PC-3 (cell line): ENCODE measurements around the gene BCL6. TPM values are rescaled to one million over a fixed set of nuclear protein-coding genes. Genes with fewer than 3 reads are reported as not detected.
A peak's percentile ranks its signal among the peaks of the same experiment; 100 is the strongest.

ENCODE experiments used
- ATAC-seq: fragments of 200-7000 bp; cut with Tn5 transposase; 2 replicates; pipeline ENCODE4 v1.9.1; 2020; ENCODE audit warnings: mild to moderate bottlenecking, moderate library complexity
- BruUV-seq: library from RNA; stranded (reverse); fragments of 400-500 nt; replicated peaks from 2 replicates; lab custom pipeline; 2021; lab: Mats Ljungman, UMichigan
- CTCF ChIA-PET: fragments of 300-600 bp; sonication (Branson Sonifier 250); formaldehyde crosslinking; loops from one replicate; lab custom pipeline; 2022; ENCODE audit warnings: antibody characterized with exemption; lab: Charles Lee
- POLR2A ChIA-PET: fragments of 300-600 bp; sonication (Branson Sonifier 250); formaldehyde crosslinking; loops from one replicate; lab custom pipeline; 2022; ENCODE audit warnings: antibody characterized with exemption; ENCODE audit not compliant: unreplicated experiment; lab: Charles Lee
- DNase-seq: peaks from one replicate; pipeline ENCODE4 v3.0.0-alpha.2; 2015
- H2AFZ ChIP-seq: fragments of 300-600 bp; sonication (generic); 2 replicates; pipeline ENCODE4 v1.6.0; 2016; ENCODE audit warnings: antibody characterized with exemption, low read length
- H3F3A ChIP-seq: fragments of 300-600 bp; sonication (generic); one replicate; pipeline ENCODE4 v1.6.0; 2017; ENCODE audit warnings: antibody characterized with exemption, low read length, control low read depth, mild to moderate bottlenecking; ENCODE audit not compliant: unreplicated experiment
- H3K27ac ChIP-seq: fragments of 300-600 bp; sonication (generic); 2 replicates; pipeline ENCODE4 v1.5.1; 2016; ENCODE audit warnings: mild to moderate bottlenecking, low read length
- H3K27me3 ChIP-seq: fragments of 300-600 bp; sonication (generic); 2 replicates; pipeline ENCODE4 v1.6.1; 2016; ENCODE audit warnings: low read length, mixed read lengths
- H3K36me3 ChIP-seq: fragments of 300-600 bp; sonication (generic); 2 replicates; pipeline ENCODE4 v1.6.1; 2016; ENCODE audit warnings: low read depth, mixed run types, low read length, mixed read lengths
- H3K4me1 ChIP-seq: fragments of 300-600 bp; sonication (generic); 2 replicates; pipeline ENCODE4 v1.5.1; 2016; ENCODE audit warnings: low read length; ENCODE audit not compliant: insufficient read depth
- H3K4me2 ChIP-seq: fragments of 300-600 bp; sonication (generic); 2 replicates; pipeline ENCODE4 v1.6.0; 2016; ENCODE audit warnings: low read length
- H3K4me3 ChIP-seq: fragments of 300-600 bp; sonication (generic); 2 replicates; pipeline ENCODE4 v1.5.1; 2016; ENCODE audit warnings: mild to moderate bottlenecking, low read length, mixed read lengths
- H3K79me2 ChIP-seq: fragments of 300-600 bp; sonication (generic); 2 replicates; pipeline ENCODE4 v1.6.1; 2017; ENCODE audit warnings: low read length, mixed read lengths
- H3K9ac ChIP-seq: fragments of 300-600 bp; sonication (generic); 2 replicates; pipeline ENCODE4 v1.6.0; 2016; ENCODE audit warnings: mild to moderate bottlenecking, low read length
- H3K9me2 ChIP-seq: fragments of 300-600 bp; sonication (generic); replicated peaks from 2 replicates; pipeline ENCODE4 v1.6.1; 2016; ENCODE audit warnings: mixed run types, low read length, mixed read lengths
- H3K9me3 ChIP-seq: fragments of 300-600 bp; sonication (generic); 2 replicates; pipeline ENCODE4 v1.6.1; 2016; ENCODE audit warnings: low read length, mixed read lengths
- H4K20me1 ChIP-seq: fragments of 300-600 bp; sonication (generic); 2 replicates; pipeline ENCODE4 v1.6.1; 2016; ENCODE audit warnings: low read length, mixed read lengths
- EZH2 ChIP-seq: fragments of 300-600 bp; sonication (generic); IDR thresholded peaks from one replicate; pipeline ENCODE4 v1.6.1; 2017; ENCODE audit warnings: antibody characterized with exemption, mild to moderate bottlenecking, low read length; ENCODE audit not compliant: unreplicated experiment
- EZH2phosphoT487 ChIP-seq: fragments of 300-600 bp; sonication (generic); IDR thresholded peaks from 2 replicates; pipeline ENCODE4 v1.6.1; 2018; ENCODE audit warnings: mild to moderate bottlenecking, antibody characterized with exemption, low read length, borderline replicate concordance
- intact Hi-C: fragments of 100-400 bp; cut with micrococcal nuclease; formaldehyde crosslinking; loops from 2 replicates; pipeline ENCODE4 v1.9.0; 2023
- total RNA-seq: library from RNA; depleted of rRNA; stranded (reverse); fragments of >200 nt; gene quantifications from 2 replicates; pipeline ENCODE4 v1.2.3, GENCODE V29; 2014
- TF ChIP-seq, protein P1 (sequence below): fragments of 300-600 bp; sonication (generic); conservative IDR thresholded peaks from 2 replicates; pipeline ENCODE4 v1.5.1; 2017; ENCODE audit warnings: antibody characterized with exemption, low read depth, mild to moderate bottlenecking, low read length

The BCL6 gene
- total RNA-seq, 1 experiment from 2014 or later = 11.8 TPM

DNA sequence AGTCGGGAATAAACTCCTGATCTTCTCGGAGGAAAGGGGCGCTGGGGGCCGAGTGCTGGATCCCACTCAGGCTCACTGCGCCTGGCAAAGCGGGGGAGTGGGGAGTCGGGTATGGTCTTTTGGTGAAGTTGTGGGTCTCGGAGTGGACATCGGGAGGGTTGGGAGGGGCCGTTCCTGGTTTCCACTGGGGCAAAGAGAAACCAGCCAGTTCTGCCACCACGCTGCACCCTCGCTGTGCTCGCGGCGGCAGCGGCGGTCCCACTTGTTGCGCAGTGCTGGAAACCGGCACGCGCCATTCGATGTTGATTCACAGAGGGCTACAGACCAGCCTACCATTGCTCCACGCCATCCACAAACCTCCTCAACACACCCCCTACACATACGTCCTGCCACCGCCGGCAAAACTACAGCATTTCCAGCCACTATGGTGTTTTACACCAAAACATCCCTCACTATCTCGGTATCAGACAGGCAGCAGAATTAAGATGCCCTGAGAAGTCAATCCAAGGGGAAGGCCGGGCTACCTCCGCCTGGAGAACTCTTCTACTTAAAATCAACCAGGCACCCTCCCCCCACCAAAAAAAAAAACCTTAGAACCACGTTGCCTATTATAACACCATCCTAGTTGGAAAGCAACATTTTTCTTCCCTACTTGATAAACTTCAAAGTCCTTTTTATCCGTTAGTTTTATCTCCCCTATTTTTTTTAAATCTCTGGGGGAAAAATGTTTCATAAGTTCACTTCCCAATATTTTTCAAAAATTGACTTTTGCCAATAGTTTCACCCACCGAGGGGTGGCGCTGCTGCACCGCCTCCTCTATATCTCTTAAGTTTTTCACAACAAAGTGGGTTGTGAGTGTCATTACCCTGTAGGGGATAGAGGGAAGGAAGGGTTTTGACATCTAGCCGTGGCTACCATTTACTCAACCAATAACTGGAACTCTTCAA lies 3.6 kb downstream of the BCL6 start:
- Histone ChIP-seq H3K4me3 (peak overlapping the region; percentile 93), H3K27ac (peak overlapping the region; percentile 31), H3K4me2 (peak overlapping the region; percentile 99), H3K9ac (peak overlapping the region; percentile 54), H3K4me1 (peaks cover 26% of the 10 kb centered on the region), H3K9me2 (no peaks in the 10 kb centered on the region), H3F3A (no peaks in the 10 kb centered on the region), H2AFZ (peak overlapping the region; percentile 85), H3K9me3 (no peaks in the 10 kb centered on the region), H3K36me3 (no peaks in the 10 kb centered on the region), H3K79me2 (peaks cover 65% of the 10 kb centered on the region), H3K27me3 (no peaks in the 10 kb centered on the region), H4K20me1 (no peaks in the 10 kb centered on the region)
- intact Hi-C loops = loop anchor here (1.0 to 10.0 kb wide), 11 partner anchors 295 to 1213 kb away; no protein-coding TSS in a partner anchor
- POLR2A ChIA-PET = interaction anchor here (0.8 kb wide), 1 partner anchor 556 kb away, joined by 12 read pairs; no protein-coding TSS in a partner anchor
- no peak for TF ChIP-seq EZH2phosphoT487
- TF ChIP-seq, protein P1, sequence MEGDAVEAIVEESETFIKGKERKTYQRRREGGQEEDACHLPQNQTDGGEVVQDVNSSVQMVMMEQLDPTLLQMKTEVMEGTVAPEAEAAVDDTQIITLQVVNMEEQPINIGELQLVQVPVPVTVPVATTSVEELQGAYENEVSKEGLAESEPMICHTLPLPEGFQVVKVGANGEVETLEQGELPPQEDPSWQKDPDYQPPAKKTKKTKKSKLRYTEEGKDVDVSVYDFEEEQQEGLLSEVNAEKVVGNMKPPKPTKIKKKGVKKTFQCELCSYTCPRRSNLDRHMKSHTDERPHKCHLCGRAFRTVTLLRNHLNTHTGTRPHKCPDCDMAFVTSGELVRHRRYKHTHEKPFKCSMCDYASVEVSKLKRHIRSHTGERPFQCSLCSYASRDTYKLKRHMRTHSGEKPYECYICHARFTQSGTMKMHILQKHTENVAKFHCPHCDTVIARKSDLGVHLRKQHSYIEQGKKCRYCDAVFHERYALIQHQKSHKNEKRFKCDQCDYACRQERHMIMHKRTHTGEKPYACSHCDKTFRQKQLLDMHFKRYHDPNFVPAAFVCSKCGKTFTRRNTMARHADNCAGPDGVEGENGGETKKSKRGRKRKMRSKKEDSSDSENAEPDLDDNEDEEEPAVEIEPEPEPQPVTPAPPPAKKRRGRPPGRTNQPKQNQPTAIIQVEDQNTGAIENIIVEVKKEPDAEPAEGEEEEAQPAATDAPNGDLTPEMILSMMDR = peak; percentile 98
- ATAC-seq (peak; percentile 4), DNase-seq (peak; percentile 88)
- no TSS peak for BruUV-seq
- CTCF ChIA-PET = interaction anchor here (0.6 to 3.3 kb wide), 10 partner anchors 67 to 1212 kb away, joined by 3 to 49 read pairs (median 5); no protein-coding TSS in a partner anchor

DNA sequence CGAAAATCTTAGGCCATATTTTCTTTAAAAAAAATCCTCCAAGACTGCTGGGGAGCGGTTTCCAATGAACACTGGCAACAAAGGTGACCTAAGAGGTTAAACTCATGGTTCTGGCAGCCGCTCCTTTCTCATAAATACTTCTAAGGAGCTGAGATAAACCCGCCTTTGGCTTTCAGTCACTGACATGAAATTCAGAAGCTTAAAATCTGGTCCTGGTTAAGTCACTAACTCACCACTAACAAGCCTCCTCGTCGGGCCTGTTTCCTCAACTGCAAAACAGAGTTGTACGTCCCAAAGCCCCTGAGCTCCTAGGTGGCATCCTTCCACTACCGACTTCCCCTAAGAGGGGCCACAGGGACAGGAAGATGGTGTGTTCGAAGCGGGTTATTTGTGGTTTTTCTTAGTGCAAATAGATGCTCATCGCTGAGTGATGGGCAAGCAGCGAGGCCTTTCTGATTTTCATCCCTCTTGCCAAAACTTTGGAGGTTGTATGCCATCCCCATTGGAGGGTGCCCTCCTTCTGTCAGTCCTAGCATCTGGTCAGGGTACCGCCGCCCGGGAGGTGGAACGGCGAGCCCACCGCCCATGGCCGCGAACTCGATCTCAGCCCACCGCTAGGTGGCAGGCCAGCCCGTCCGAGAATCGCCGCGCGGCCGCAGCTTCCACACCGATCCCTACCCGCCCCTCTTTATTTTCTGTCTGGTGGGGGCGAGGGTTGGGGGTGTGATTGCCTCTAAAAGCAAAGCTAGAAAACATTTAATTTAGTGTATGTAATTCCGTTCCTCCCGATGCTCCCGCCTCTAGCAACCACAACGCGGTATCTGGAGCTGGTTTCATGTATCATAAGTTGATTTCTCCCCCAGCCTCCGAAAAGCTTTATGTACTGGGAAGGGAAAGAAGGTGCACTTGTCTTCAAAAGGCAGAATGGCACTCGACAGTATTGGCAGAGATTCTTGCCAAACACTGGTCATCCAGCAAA lies 4.6 kb downstream of the BCL6 start:
- intact Hi-C loops = loop anchor here (5.0 to 10.0 kb wide), 5 partner anchors 747 to 1142 kb away; no protein-coding TSS in a partner anchor
- Histone ChIP-seq H3K27ac (peak overlapping the region; percentile 63), H3K36me3 (no peaks in the 10 kb centered on the region), H3K79me2 (peaks cover 75% of the 10 kb centered on the region), H3K9me2 (no peaks in the 10 kb centered on the region), H3K4me1 (peaks cover 35% of the 10 kb centered on the region), H2AFZ (peak overlapping the region; percentile 85), H4K20me1 (0 out of 2 replicates have a peak, but pooled peaks cover 5% of the 10 kb centered on the region), H3K4me3 (peak overlapping the region; percentile 93), H3K9me3 (no peaks in the 10 kb centered on the region), H3K27me3 (no peaks in the 10 kb centered on the region), H3F3A (no peaks in the 10 kb centered on the region), H3K9ac (peak overlapping the region; percentile 54), H3K4me2 (peak overlapping the region; percentile 99)
- POLR2A ChIA-PET = no interaction called here
- DNase-seq (peak; percentile 59), ATAC-seq (no peak)
- no TSS peak for BruUV-seq
- CTCF ChIA-PET = interaction anchor here (0.5 to 3.3 kb wide), 23 partner anchors 68 to 1528 kb away, joined by 3 to 49 read pairs (median 4); no protein-coding TSS in a partner anchor
- TF ChIP-seq, protein P1 = peak; percentile 98
- TF ChIP-seq EZH2phosphoT487 = no peak
- TF ChIP-seq EZH2 = no peak
